Epithelial cell of prostate (primary cell): ENCODE measurements around the gene SDK1.
"Not testable (repeated sequence)": the region's sequence is repeated elsewhere in the genome, so short reads cannot be mapped to it uniquely, and the experiment has no call there.

Experiments used
- DNase-seq: peaks from one replicate; pipeline ENCODE4 v3.0.0-alpha.2; 2011; ENCODE audit warnings: low read depth, low spot score
- H3K27ac ChIP-seq: fragments of 450-650 bp; 2 replicates; pipeline ENCODE4 v1.5.1; 2017; ENCODE audit warnings: mild to moderate bottlenecking

Gene SDK1

GRCh38 chr7:4257146-4258111, 956.4 kb downstream of the SDK1 start:
- DNase-seq, result no peak
- no peak overlapping the region for H3K27ac ChIP-seq

GRCh38 chr7:4260116-4260515, 959.1 kb downstream of the SDK1 start:
- H3K27ac ChIP-seq, DNase-seq: not testable (repeated sequence)

- no peak overlapping the region for H3K27ac ChIP-seq
- DNase-seq, result no peak
Measured at GRCh38 chr7:4260867-4261600, 960.0 kb downstream of the SDK1 start.

- DNase-seq, result no peak
- no peak overlapping the region for H3K27ac ChIP-seq
Measured at GRCh38 chr7:4261601-4261960, 960.5 kb downstream of the SDK1 start.

GRCh38 chr7:4264206-4264605, 963.2 kb downstream of the SDK1 start:
- not testable (repeated sequence) for H3K27ac ChIP-seq, DNase-seq

GRCh38 chr7:4265066-4265465, 964.0 kb downstream of the SDK1 start:
- no peak for DNase-seq
- H3K27ac ChIP-seq, result no peak overlapping the region

- no peak for DNase-seq
- H3K27ac ChIP-seq, result no peak overlapping the region
Measured at GRCh38 chr7:4265676-4266075, 964.6 kb downstream of the SDK1 start.

- no peak overlapping the region for H3K27ac ChIP-seq
- no peak for DNase-seq
Measured at GRCh38 chr7:4266270-4267040, 965.4 kb downstream of the SDK1 start.

GRCh38 chr7:4267341-4268039, 966.4 kb downstream of the SDK1 start:
- H3K27ac ChIP-seq, result no peak overlapping the region
- DNase-seq, result no peak

- DNase-seq, result no peak
- no peak overlapping the region for H3K27ac ChIP-seq
Measured at GRCh38 chr7:4268040-4268965, 967.3 kb downstream of the SDK1 start.

- H3K27ac ChIP-seq, result no peak overlapping the region
- DNase-seq, result no peak
Measured at GRCh38 chr7:4269086-4269485, 968.0 kb downstream of the SDK1 start.

- no peak overlapping the region for H3K27ac ChIP-seq
Measured at GRCh38 chr7:4269746-4270145, 968.7 kb downstream of the SDK1 start.

GRCh38 chr7:4270268-4270667, 969.2 kb downstream of the SDK1 start:
- no peak overlapping the region for H3K27ac ChIP-seq
- DNase-seq, result no peak

More at GRCh38 chr7:4269746-4270145, 968.7 kb downstream of the SDK1 start:
- DNase-seq, result no peak

GRCh38 chr7:4270941-4271715, 970.1 kb downstream of the SDK1 start:
- no peak for DNase-seq
- no peak overlapping the region for H3K27ac ChIP-seq

- DNase-seq, result no peak
- H3K27ac ChIP-seq, result no peak overlapping the region
Measured at GRCh38 chr7:4271716-4272015, 970.6 kb downstream of the SDK1 start.

- DNase-seq, result no peak
- no peak overlapping the region for H3K27ac ChIP-seq
Measured at GRCh38 chr7:4272141-4272540, 971.1 kb downstream of the SDK1 start.

GRCh38 chr7:4273566-4274230, 972.6 kb downstream of the SDK1 start:
- no peak for DNase-seq
- H3K27ac ChIP-seq, result no peak overlapping the region

- no peak overlapping the region for H3K27ac ChIP-seq
- DNase-seq, result no peak
Measured at GRCh38 chr7:4274286-4274685, 973.2 kb downstream of the SDK1 start.
